ENCODE data around the gene PUM2.
"Not testable (repeated sequence)": the region's sequence is repeated elsewhere in the genome, so short reads cannot be mapped to it uniquely, and the experiment has no call there.

DNA sequence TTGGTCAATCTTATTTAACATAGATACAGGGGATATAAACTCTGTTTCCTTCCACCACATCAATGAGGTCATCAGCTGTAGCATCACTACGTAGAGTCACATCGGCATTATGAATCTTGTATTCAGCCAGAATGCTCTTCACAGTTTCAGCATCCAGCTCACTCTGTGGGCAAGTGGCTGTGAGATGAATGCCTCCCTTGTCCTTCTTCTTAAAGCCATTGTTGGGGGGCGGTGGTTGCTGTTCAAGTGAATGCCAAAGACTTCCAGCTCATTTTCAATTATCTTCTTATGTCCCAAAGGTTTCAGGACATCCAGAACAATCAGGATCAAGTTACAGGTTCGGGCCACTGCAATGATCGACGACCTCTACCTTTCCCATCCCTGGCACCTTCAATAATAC lies 110.4 kb downstream of the PUM2 start:
- TF ChIP-seq, protein P1, sequence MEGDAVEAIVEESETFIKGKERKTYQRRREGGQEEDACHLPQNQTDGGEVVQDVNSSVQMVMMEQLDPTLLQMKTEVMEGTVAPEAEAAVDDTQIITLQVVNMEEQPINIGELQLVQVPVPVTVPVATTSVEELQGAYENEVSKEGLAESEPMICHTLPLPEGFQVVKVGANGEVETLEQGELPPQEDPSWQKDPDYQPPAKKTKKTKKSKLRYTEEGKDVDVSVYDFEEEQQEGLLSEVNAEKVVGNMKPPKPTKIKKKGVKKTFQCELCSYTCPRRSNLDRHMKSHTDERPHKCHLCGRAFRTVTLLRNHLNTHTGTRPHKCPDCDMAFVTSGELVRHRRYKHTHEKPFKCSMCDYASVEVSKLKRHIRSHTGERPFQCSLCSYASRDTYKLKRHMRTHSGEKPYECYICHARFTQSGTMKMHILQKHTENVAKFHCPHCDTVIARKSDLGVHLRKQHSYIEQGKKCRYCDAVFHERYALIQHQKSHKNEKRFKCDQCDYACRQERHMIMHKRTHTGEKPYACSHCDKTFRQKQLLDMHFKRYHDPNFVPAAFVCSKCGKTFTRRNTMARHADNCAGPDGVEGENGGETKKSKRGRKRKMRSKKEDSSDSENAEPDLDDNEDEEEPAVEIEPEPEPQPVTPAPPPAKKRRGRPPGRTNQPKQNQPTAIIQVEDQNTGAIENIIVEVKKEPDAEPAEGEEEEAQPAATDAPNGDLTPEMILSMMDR (IDR thresholded peaks at IDR 0.05; ENCODE audit: control extremely low read depth in 1 of 3, insufficient read depth in 1 of 3, low read depth in 1 of 3, low read length in 3 of 3) = not testable (repeated sequence)
- not testable (repeated sequence) for TF ChIP-seq CHD1 (IDR thresholded peaks at IDR 0.05; ENCODE audit: low read depth, low read length); CEBPB (IDR thresholded peaks at IDR 0.05; ENCODE audit: low read depth, low read length); BCL11A (IDR thresholded peaks at IDR 0.05; ENCODE audit: low read depth in 2 of 2, low read length in 2 of 2); POLR2A (IDR thresholded peaks at IDR 0.05; ENCODE audit: control extremely low read depth in 1 of 2, low read depth in 2 of 2, low read length in 2 of 2); MAFK (IDR thresholded peaks at IDR 0.05; ENCODE audit: low read depth, low read length); JUND (IDR thresholded peaks at IDR 0.05; ENCODE audit: low read length); RFX5 (IDR thresholded peaks at IDR 0.05; ENCODE audit: borderline replicate concordance, low read depth, low read length); CHD2 (IDR thresholded peaks at IDR 0.05; ENCODE audit: low read length); JUN (IDR thresholded peaks at IDR 0.05; ENCODE audit: low read depth, low read length); CREB1 (IDR thresholded peaks at IDR 0.05); SP1 (IDR thresholded peaks at IDR 0.05; ENCODE audit: low read depth, low read length)

Measured in H1 (cell line).